ENCODE results near the gene ZNF436.

DNA sequence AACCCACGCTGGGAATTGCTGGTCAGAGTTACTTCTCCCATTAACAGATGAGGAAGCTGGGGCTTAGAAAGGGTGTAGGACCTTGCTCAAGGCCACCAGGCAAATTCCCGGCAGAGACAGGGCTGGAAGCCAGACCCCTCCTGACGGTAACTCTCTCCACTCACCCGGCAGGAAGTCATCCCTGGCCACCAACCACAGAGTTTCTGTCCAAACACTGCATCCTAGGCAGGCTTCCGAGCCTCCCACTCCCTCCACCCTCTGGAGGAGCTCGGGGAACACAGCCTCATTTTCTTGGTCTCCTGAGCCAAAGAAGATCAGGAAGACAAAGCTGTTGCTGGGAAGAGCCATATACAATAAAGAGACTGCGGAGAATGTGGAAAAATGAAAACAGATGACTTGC, 25.0 kb upstream of the ZNF436 start:
- TF ChIP-seq OSR1 (CRISPR knock-in tag; IDR thresholded peaks at IDR 0.05) (no peak), RARB (CRISPR knock-in tag; IDR thresholded peaks at IDR 0.05) (no peak), ZFP3 (CRISPR knock-in tag; IDR thresholded peaks at IDR 0.05) (0 out of 2 replicates have a peak, but pooled peaks have one; percentile 48), ZNF565 (CRISPR knock-in tag; conservative IDR thresholded peaks at IDR 0.05; ENCODE audit: low read depth) (no peak), ARNTL (CRISPR knock-in tag; IDR thresholded peaks at IDR 0.05; ENCODE audit: borderline replicate concordance, low read depth) (no peak), ZNF70 (CRISPR knock-in tag; IDR thresholded peaks at IDR 0.05) (no peak), ZFP30 (CRISPR knock-in tag; IDR thresholded peaks at IDR 0.05) (no peak), ISL1 (CRISPR knock-in tag; IDR thresholded peaks at IDR 0.05) (no peak), TOX (CRISPR knock-in tag; IDR thresholded peaks at IDR 0.05; ENCODE audit: borderline replicate concordance) (no peak)
- TF ChIP-seq, protein P1, sequence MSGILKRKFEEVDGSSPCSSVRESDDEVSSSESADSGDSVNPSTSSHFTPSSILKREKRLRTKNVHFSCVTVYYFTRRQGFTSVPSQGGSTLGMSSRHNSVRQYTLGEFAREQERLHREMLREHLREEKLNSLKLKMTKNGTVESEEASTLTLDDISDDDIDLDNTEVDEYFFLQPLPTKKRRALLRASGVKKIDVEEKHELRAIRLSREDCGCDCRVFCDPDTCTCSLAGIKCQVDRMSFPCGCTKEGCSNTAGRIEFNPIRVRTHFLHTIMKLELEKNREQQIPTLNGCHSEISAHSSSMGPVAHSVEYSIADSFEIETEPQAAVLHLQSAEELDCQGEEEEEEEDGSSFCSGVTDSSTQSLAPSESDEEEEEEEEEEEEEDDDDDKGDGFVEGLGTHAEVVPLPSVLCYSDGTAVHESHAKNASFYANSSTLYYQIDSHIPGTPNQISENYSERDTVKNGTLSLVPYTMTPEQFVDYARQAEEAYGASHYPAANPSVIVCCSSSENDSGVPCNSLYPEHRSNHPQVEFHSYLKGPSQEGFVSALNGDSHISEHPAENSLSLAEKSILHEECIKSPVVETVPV (CRISPR knock-in tag; IDR thresholded peaks at IDR 0.05) = no peak
- TF ChIP-seq, protein P2, sequence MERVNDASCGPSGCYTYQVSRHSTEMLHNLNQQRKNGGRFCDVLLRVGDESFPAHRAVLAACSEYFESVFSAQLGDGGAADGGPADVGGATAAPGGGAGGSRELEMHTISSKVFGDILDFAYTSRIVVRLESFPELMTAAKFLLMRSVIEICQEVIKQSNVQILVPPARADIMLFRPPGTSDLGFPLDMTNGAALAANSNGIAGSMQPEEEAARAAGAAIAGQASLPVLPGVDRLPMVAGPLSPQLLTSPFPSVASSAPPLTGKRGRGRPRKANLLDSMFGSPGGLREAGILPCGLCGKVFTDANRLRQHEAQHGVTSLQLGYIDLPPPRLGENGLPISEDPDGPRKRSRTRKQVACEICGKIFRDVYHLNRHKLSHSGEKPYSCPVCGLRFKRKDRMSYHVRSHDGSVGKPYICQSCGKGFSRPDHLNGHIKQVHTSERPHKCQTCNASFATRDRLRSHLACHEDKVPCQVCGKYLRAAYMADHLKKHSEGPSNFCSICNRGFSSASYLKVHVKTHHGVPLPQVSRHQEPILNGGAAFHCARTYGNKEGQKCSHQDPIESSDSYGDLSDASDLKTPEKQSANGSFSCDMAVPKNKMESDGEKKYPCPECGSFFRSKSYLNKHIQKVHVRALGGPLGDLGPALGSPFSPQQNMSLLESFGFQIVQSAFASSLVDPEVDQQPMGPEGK (CRISPR knock-in tag; IDR thresholded peaks at IDR 0.05; ENCODE audit: borderline replicate concordance) = no peak
- TF ChIP-seq, protein P3, sequence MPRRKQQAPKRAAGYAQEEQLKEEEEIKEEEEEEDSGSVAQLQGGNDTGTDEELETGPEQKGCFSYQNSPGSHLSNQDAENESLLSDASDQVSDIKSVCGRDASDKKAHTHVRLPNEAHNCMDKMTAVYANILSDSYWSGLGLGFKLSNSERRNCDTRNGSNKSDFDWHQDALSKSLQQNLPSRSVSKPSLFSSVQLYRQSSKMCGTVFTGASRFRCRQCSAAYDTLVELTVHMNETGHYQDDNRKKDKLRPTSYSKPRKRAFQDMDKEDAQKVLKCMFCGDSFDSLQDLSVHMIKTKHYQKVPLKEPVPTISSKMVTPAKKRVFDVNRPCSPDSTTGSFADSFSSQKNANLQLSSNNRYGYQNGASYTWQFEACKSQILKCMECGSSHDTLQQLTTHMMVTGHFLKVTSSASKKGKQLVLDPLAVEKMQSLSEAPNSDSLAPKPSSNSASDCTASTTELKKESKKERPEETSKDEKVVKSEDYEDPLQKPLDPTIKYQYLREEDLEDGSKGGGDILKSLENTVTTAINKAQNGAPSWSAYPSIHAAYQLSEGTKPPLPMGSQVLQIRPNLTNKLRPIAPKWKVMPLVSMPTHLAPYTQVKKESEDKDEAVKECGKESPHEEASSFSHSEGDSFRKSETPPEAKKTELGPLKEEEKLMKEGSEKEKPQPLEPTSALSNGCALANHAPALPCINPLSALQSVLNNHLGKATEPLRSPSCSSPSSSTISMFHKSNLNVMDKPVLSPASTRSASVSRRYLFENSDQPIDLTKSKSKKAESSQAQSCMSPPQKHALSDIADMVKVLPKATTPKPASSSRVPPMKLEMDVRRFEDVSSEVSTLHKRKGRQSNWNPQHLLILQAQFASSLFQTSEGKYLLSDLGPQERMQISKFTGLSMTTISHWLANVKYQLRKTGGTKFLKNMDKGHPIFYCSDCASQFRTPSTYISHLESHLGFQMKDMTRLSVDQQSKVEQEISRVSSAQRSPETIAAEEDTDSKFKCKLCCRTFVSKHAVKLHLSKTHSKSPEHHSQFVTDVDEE (CRISPR knock-in tag; IDR thresholded peaks at IDR 0.05) = no peak

Data from SK-N-SH treated with all-trans-retinoic acid at 6 μM for 48 hours (cell line).